GM13976 (cell line): Measurements from ENCODE around the gene TUBGCP6.

Source experiments
- DNase-seq: peaks from one replicate; pipeline ENCODE4 v3.0.0; 2012; ENCODE audit warnings: low spot score
- in situ Hi-C: fragments of 300-500 bp; cut with MboI; formaldehyde crosslinking; loops from one replicate; pipeline ENCODE4 v1.12.0; 2022; ENCODE audit warnings: low sequenced_read_pairs, mixed read lengths, inconsistent platforms; ENCODE audit not compliant: unreplicated experiment
- TF ChIP-seq, protein P1 (sequence below): IDR thresholded peaks from 2 replicates; pipeline ENCODE4 v1.5.1; 2012; ENCODE audit warnings: borderline replicate concordance, mild to moderate bottlenecking; ENCODE audit not compliant: insufficient read depth; ENCODE audit errors: extremely low read depth, missing control alignments, control extremely low read depth

TUBGCP6 gene

DNA sequence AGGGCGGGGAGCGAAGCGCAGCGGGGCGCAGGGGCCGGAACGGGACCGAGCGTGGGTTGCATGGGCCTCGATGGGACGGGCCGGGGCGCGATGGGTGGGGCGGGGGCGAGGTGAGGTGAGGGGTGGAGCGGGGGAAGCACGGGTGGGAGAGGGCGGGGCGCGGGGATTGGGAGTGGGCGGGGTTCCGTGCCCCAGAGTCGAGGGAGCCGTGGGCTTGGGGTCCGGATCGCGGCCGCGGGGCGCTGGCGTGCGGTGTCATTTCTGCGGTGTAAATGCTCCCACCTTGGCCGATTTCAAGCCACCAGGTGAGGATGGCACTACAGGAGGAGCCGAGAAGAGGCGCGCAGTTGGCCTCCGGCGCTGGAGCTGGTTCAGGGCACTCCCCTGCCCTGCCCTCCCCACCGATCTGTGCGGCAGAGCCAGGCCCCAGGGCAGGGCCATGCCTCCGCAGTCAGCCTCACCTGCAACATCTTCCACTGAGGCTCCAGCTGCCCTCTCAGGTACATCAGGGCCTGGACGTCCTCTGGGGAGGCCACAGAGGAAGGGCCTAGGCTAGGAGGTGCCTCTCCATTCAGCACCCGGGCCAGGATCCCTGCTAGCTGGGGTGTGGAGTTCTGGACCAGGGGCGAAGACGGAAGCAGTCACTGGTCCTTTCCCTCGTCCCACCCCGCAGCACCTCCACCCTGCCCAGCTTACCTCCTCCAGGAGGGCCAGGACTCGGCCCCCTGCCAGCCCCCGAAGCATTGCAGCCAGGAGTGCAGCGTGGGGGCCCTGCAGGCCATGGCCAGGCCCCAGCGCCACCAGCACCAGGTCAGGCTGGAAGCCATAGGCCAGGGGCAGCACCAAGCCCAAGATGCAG is 620 bp upstream of the TUBGCP6 start:
- in situ Hi-C loops = no loop called here
- TF ChIP-seq, protein P1, sequence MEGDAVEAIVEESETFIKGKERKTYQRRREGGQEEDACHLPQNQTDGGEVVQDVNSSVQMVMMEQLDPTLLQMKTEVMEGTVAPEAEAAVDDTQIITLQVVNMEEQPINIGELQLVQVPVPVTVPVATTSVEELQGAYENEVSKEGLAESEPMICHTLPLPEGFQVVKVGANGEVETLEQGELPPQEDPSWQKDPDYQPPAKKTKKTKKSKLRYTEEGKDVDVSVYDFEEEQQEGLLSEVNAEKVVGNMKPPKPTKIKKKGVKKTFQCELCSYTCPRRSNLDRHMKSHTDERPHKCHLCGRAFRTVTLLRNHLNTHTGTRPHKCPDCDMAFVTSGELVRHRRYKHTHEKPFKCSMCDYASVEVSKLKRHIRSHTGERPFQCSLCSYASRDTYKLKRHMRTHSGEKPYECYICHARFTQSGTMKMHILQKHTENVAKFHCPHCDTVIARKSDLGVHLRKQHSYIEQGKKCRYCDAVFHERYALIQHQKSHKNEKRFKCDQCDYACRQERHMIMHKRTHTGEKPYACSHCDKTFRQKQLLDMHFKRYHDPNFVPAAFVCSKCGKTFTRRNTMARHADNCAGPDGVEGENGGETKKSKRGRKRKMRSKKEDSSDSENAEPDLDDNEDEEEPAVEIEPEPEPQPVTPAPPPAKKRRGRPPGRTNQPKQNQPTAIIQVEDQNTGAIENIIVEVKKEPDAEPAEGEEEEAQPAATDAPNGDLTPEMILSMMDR = no peak
- no peak for DNase-seq

DNA sequence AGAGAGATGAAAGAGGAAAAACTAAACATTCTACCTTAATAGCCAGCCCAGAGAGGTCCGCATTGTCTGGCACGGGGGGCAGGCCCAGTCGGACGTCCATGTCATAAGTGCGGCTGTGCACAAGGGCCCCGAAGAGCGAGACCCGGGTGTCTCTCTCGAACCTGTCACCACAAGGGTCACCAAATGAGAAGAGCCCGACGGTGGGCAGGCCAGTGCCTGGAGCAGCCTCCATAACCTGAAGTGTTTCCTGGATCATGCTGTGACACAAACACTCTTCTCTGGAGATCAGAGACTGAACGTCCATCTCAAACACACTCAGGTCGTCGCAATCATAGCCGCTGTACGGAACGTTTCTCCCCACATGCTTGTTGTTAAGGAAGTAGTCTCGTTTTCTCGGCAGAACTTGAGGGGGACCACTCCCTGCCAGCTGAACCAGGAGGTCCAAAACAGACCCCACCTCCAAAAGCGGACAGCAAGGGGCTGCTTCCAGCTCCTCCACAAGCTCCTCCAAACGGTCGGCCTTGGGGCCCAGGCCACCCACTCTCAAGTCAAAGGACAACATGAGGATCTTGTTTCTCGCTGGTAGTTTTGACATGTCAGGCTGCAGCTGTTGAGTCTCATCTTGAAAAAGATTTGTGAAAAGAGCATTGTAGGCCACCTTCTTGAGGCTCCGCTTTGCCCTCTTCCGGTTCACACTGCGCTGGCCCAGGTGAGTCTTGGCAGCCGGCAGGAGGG is 971 bp downstream of the TUBGCP6 start:
- TF ChIP-seq, protein P1 = no peak
- DNase-seq = no peak
- in situ Hi-C loops = no loop called here

DNA sequence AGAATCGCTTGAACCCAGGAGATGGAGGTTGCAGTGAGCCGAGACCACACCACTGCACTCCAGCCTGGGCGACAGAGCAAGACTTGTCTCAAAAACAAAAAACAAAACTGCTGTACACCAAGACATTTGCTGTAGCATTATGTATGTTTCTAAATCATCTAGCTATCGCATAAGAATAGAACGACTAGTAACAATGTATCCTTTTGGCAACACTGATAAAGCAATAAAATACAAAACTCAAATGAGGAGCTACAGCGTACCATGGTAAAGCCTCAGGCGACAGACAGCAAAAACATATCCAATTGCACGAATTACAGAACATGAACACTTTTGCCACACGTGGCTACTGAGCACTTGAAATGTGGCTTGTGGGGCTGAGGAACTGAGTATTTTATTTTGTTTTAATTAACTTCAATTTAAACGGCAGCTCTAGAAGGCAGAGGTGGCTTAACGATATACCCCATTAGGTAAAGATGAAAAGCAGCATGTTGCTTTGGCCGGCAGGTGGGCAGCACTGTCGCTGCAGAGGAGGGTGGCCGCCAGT is 2.3 kb downstream of the TUBGCP6 start:
- TF ChIP-seq, protein P1 = no peak
- no peak for DNase-seq
- in situ Hi-C loops = no loop called here

DNA sequence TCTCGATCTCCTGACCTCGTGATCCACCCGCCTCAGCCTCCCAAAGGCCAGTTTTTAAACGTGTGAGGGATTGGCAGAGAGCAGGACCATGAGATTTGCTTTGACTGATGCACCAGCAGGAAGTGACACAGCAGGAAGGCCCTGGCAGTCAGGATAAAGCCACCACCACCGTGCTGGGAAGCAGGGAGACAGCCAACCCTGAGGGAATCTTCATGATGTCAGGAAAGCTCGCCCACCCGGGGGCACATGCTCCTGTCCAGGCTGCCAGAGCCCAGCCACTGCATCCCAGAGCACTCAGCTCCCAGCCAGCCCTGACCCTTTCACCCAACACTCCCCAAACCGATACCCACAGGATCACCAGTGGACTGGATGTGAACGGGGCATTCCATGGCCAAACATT is 6.1 kb downstream of the TUBGCP6 start:
- TF ChIP-seq, protein P1 = no peak
- in situ Hi-C loops = no loop called here
- no peak for DNase-seq

DNA sequence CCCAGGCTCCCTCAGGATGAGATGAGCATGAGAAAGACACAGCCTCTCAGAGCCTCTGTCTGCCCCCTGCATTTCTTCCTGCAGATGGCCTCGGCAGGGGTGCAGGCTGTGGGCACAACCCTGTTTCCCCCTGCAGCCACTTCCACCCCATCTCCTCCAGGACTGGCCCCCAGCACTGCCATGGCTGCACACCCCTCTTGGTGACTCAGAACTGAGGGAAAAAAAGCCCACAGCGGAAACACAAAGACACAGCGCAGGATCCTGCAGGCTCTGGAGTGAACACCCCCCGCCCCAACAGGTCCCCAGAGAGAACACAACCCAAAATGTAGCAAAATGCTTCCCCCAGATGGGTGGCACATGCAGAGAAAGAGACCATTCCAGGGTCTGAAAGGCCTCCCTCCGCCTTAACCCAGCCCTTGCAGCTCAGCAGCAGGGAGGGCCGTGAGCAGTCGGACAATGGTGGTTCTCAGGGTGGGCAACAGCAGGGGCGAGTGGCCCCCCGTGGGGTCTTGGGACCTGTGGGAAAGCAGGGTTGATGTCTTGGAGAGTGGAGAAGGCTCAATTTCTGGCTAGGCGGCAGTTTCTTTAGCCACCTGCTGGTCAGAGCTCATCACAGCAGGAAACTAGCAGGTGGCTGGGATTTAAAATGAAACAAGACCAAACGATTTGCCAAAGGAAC is 8.0 kb downstream of the TUBGCP6 start:
- in situ Hi-C loops = no loop called here
- DNase-seq = no peak
- TF ChIP-seq, protein P1 = peak; percentile 23

DNA sequence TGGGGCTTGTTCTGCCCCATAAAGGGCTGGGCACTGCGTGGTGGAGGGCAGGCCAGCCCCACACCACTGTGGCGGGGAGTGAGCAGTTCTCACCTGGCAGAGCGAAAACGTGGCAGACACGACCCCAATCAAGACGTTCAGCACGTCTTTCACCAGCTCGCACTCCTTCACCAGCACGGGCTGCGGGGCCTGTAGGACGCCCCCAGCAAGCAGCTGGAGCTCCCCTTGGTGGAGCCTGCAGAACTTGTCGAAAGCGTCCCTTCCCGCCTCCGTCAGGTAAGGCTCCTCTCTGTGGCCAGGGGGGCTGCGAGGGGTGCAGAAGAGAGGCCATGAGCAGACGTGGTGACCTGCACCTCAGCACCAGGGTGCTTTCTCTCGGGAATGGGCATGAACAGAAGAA is 11.6 kb downstream of the TUBGCP6 start:
- TF ChIP-seq, protein P1 = no peak
- in situ Hi-C loops = no loop called here
- DNase-seq = no peak
